Measurements from ENCODE around the gene ADI1.

ADI1 gene

GRCh38 chr2:3553946-3554345, 34.6 kb upstream of the ADI1 start:
- TF ChIP-seq CTCF (IDR thresholded peaks at IDR 0.05; ENCODE audit: borderline replicate concordance, insufficient read depth, low read depth, low read length) = no peak
- H3K4me3 ChIP-seq (ENCODE audit: low read depth, low read length) = no peak overlapping the region

GRCh38 chr2:3547915-3548314, 28.6 kb upstream of the ADI1 start:
- no peak overlapping the region for H3K4me3 ChIP-seq (ENCODE audit: low read depth, low read length)
- TF ChIP-seq CTCF (IDR thresholded peaks at IDR 0.05; ENCODE audit: borderline replicate concordance, insufficient read depth, low read depth, low read length) = no peak

GRCh38 chr2:3545788-3546478, 26.6 kb upstream of the ADI1 start:
- no peak for TF ChIP-seq CTCF (IDR thresholded peaks at IDR 0.05; ENCODE audit: borderline replicate concordance, insufficient read depth, low read depth, low read length)
- H3K4me3 ChIP-seq (ENCODE audit: low read depth, low read length) = no peak overlapping the region

- no peak for TF ChIP-seq CTCF (IDR thresholded peaks at IDR 0.05; ENCODE audit: borderline replicate concordance, insufficient read depth, low read depth, low read length)
- no peak overlapping the region for H3K4me3 ChIP-seq (ENCODE audit: low read depth, low read length)
Measured at GRCh38 chr2:3543023-3543683, 23.8 kb upstream of the ADI1 start.

- TF ChIP-seq CTCF (IDR thresholded peaks at IDR 0.05; ENCODE audit: borderline replicate concordance, insufficient read depth, low read depth, low read length) = no peak
- H3K4me3 ChIP-seq (ENCODE audit: low read depth, low read length) = no peak overlapping the region
Measured at GRCh38 chr2:3542107-3542506, 22.8 kb upstream of the ADI1 start.

GRCh38 chr2:3539836-3540235, 20.5 kb upstream of the ADI1 start:
- no peak overlapping the region for H3K4me3 ChIP-seq (ENCODE audit: low read depth, low read length)
- no peak for TF ChIP-seq CTCF (IDR thresholded peaks at IDR 0.05; ENCODE audit: borderline replicate concordance, insufficient read depth, low read depth, low read length)

All from GM12875 (cell line).